ENCODE results near the gene DAPK3.

DNA sequence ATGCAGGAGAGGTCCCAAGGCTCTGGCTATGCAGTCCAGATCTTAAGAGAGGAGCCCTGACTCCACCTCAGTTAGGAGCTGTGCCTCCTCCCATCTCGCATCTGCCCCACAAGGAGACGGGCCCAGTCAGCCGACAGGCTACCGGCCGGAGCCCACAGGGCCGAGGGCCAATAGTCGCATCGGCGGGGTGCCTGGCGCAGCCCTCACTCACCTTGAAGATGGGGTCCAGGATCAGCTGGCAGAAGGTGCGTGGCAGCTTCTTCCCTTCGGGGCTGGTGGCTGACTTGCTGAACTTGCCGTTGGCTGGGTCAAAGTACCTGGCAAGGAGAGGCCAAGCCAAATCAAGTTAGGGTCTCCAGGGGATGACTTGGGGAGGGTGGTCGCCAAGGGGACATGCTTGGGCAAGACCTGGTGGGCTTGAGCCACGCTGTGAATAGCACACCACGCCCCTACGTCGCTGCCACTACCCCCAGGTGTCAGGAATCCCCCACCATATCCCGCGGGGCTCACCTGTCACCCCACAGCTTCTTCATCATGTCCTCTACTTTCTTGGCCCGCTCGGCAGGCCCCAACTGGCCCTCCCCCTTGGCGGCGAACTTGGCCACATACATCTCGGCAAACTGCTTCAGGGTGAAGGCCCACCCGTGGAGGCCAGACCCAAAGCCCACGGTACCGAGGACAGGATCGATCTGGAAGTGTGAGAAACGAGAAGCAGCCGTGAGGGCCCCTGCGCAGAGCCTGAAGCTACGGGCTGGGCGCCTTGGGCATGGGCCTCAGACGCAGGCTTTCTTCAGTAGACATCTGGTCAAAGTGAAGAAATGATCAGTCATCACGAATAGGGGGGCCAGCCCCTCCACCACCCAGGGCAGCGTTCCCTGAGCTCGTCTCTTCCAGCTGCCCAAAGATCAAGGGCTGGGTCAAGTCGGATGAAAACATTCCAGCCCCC, 11.1 kb upstream of the DAPK3 start:
- TF ChIP-seq, protein P1, sequence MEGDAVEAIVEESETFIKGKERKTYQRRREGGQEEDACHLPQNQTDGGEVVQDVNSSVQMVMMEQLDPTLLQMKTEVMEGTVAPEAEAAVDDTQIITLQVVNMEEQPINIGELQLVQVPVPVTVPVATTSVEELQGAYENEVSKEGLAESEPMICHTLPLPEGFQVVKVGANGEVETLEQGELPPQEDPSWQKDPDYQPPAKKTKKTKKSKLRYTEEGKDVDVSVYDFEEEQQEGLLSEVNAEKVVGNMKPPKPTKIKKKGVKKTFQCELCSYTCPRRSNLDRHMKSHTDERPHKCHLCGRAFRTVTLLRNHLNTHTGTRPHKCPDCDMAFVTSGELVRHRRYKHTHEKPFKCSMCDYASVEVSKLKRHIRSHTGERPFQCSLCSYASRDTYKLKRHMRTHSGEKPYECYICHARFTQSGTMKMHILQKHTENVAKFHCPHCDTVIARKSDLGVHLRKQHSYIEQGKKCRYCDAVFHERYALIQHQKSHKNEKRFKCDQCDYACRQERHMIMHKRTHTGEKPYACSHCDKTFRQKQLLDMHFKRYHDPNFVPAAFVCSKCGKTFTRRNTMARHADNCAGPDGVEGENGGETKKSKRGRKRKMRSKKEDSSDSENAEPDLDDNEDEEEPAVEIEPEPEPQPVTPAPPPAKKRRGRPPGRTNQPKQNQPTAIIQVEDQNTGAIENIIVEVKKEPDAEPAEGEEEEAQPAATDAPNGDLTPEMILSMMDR (conservative IDR thresholded peaks at IDR 0.05): no peak
- no peak for TF ChIP-seq ZFX (IDR thresholded peaks at IDR 0.05)
